Stomach (tissue), 4 donors: ENCODE measurements around the gene RASSF1.

Experiments
- EP300 ChIP-seq: sonication (generic); formaldehyde crosslinking; IDR thresholded peaks from one replicate; pipeline ENCODE4 v1.6.1; 2017; ENCODE audit warnings: antibody characterized with exemption
- POLR2AphosphoS5 ChIP-seq, 3 donors: sonication (generic); formaldehyde crosslinking; IDR thresholded peaks; one replicate each; pipeline ENCODE4 v1.6.1; 2016; ENCODE audit warnings: antibody characterized with exemption in 3 of 3

DNA sequence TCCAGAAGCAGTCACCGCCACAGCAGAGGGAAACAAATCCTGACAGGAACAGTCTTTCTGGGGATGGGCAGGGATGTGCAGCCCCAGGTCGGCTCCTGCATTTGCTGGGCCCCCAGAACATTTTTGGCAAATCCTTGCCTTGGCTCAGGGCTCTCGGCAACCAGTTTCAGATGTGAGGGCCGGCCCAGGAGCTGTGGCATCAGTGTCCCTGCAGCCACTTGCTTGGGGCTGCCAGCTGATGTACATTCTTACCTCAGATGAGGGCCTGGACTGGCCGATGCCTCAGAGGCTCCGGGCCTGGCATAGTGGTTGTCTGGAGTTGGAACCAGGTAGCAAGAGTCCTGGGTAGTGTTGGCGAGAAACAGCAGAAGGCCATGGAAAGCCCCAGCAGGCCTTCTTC lies 14.2 kb upstream of the RASSF1 start:
- TF ChIP-seq POLR2AphosphoS5 (IDR thresholded peaks at IDR 0.05): no peak
- TF ChIP-seq EP300: no peak
